IPS DF 4.7 (cell line): ENCODE data around the gene STARD3NL.
"Not testable (repeated sequence)": the region's sequence is repeated elsewhere in the genome, so short reads cannot be mapped to it uniquely, and the experiment has no call there.

ENCODE experiments used
- DNase-seq: peaks from one replicate; pipeline ENCODE4 v3.0.0-alpha.2; 2013; ENCODE audit warnings: low spot score; ENCODE audit errors: extremely low read depth

Gene STARD3NL

DNA sequence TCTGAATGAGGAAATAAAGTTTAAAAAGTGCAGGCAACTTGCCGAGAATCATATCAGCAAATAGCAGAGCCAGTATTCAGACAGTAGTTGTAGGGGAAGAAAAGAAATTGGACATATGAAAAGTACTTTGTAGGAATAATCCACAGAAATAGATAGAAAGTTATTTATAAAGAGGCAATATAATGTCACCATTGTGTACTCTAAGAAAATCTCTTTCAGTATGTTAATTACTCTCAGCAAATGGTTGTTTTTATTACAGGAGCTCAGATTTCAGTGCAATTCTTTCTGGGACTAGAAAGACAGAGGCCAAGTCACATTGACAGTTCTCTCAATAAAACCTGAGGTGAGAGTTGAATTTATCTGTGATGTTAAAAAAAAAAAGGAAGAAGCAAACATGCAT, 85.2 kb downstream of the STARD3NL start:
- not testable (repeated sequence) for DNase-seq

DNA sequence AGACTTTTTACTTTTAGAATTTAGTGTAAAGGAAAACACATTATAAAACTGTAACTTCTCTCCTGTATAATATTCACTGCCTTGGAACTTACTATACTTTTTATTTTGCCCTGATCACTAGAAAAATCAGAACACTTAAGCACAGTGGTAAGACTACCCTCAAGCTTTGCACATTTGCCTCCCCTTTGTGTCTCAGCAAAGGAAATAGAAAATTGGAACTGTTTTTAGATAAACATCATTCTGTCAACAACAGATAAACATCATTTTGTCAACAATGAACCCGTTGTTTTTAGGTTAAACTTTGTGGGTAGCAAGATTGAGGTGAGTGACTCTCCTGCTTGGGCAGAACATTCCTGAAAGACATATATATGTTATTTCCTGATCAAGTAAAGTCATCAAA, 86.6 kb downstream of the STARD3NL start:
- DNase-seq, result not testable (repeated sequence)

DNA sequence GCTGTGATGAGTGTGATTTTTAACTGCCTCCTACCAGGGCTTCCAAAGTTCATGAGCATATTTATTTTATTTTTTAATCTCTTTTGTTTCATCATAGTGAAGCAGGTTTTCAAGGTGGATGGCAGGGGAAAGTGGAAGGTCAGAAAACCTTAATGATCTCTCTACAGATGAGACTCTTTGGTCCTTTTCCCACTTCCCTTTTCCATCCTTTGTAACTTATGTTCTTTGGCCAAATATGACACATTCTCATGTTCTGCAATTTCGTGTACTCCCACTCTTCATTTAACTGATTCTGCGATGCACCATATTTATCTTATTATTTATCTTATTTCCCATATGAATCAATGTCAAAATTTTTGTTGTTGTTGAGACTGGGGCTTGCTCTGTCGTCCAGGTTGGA, 87.9 kb downstream of the STARD3NL start:
- DNase-seq, result not testable (repeated sequence)

DNA sequence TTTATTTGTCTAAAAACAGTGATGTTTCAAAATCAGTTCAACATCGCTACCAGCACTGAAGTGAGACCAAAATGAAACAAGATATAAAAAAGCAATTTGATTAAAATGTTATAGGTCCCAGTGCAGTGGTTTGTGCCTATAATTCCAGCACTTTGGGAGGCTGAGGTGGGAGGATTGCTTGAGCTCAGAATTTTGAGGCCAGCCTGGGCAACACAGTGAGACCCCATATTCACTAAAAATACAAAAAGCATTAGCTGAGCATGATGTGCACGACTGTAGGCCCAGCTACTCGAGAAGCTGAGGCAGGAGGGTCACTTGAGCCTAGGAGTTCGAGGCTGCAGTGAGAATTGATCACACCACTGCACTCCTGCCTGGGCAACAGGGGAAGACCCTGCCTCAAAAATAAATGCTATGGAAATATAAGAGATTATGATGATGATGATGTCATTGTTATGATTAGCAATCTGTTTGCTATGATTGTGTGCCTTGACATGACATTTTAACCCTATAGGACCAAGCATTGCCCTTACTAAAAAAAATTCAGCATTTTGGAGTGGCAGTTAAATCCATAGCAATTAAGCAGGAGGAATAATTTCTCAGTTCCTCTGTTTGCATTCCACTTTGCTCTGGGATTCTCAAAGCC, 91.8 kb downstream of the STARD3NL start:
- not testable (repeated sequence) for DNase-seq

DNA sequence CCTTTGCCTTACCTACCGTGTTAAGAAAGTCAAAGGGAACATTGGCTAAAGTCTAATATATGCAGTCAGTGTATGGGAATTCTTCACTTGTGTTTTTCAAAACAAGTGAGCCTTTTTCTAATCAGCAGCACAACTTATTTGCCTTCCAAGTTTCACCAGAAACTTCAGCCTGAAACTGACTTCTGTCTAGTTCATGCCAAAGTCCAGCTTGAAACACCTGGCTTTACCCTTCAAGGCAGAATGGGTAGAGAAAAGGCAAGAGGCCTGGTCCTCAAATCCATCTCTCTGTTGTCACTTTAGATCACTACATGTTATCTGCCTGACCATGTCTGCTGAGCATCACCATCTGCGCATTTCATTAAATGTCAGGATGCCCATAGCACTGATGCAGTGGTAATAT, 92.4 kb downstream of the STARD3NL start:
- DNase-seq, result not testable (repeated sequence)

DNA sequence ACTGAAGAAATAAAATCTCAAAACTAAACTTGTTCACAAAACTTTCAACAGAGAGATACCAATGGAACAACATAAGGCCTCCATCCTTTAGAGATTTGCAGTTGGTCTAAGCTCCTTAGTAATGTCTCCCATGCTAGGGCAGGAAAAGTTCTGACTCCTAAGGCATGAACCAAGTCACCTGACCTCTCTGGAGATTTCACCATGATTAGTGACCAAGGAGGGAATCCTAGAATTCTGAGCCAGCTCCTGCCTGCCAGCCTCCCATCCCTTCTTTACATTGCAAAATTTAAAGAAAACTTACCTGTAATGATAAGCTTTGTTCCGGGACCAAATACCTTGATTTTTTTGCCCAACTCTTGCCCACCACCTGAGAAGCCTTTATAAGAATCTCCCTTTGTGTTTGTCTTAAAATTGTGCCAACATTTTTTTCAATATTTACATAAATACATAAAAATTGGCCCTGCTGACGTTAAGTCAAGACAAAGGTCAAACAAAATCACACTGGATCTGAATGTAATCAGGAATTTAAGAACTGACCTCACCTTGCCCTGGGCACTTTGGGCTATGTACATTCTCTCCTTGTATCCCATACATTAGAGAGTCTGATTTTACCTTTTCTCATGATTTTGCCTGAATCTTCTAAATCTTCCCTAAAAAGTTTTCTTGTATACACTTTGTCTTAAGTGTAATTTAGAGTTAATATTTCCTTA, 95.4 kb downstream of the STARD3NL start, which contains the start of gene TARP:
Gene TARP (minus strand): TSS at position 351 of the 710 bp plus-strand sequence.
- DNase-seq, result no peak

DNA sequence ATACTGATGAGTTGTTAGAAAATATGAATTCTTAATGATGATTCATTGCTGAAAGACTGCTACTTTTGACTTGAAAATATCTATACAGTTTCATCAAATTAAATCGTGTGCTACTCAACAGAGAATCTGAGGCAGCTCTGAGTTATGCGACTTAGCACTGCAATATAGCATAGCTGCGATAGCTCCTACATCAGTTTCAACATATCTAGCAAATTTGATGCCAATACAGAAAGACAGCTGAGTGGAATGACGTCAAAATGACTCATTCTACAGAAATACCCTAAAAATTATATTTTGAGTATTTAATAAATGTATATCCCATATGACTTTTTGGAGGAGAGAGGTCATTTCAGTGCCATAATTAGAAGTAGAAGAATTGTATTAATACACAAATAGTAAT, 96.4 kb downstream of the STARD3NL start:
- DNase-seq, result no peak

DNA sequence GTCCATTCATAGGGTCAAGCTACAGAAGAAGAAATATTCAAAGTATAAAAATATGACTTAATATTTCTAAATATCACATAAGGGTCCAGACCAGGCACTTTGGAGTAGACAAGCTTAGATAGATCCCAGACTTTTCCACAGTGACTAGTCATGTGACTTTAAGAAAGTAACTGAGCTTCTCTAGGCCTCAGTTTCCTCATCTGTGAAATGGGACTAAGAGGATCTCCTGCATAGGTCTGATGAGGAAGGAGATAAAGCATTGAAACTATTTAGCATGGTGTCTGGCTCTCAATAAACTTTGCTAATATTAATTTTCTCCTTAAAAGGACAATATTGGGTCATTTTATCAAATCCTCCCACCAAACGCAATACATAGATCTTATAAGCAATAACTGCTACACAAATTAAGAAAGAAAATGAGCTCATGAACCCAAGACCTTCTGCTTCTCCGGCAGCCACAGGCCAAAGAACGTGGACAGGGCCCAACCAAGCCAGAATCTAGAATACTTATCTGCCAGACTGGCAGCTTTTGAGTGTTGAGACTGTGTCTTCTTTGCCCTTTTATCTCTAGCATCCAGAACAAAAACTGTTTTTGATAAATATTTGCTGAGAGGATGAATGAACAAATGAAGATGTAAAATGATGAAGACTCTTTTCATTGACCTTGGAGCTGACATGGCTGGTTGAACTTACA, 97.0 kb downstream of the STARD3NL start:
- DNase-seq, result no peak

DNA sequence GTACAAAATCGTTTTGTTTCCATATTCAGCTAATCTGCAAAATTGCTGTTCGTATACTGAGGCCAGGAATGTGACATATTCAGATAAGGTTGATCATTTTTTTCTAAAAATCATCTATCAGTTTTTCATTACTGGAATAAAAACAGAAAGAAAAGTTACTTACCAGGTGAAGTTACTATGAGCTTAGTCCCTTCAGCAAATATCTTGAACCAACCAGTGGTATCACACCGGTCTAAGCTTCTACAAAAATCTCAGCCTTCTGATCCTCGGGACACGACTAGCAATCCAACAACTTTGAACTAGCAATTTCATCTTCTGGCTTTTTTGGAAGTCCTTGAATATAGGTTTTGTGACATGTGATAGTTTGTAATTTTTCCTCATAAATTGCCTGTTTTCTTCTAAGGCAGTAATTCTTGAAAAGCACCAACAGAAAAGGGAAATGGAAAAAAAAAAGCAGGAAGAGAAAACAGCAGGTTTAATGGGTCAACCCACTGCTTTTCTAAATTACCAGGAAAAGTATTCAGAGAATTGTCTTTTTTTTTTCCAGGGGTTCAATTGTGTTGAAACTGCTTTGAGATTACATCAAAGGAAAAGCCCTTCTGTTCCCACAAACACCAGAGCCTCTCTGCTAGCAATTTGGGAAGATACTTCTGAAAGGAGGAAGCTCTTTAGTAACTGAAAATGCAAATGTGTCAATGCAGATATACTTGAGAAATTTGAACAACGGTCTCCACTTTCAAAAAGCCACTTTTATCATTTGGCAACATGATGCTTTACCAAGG, 98.2 kb downstream of the STARD3NL start:
- DNase-seq, result no peak

DNA sequence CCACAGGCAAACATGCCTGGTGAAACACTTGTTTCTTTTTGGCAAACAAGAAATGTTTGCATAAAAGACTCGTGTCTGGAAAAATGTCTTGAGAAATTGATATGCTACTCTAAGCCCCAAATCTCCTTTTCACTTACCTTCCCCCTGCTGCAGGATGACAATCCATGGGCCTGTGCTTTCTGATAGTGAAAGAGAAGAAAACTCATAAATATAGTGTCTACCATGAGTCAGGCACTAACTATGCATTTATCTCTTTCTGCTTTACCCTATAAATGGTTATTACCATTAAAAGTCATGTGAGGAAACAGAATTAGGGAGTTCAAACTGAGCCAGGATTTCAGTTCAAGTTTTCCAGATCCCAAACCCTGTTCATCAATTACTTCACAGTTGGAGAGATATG, 102.0 kb downstream of the STARD3NL start:
- DNase-seq, result no peak
